ENCODE results near the gene SLC39A11.

DNA sequence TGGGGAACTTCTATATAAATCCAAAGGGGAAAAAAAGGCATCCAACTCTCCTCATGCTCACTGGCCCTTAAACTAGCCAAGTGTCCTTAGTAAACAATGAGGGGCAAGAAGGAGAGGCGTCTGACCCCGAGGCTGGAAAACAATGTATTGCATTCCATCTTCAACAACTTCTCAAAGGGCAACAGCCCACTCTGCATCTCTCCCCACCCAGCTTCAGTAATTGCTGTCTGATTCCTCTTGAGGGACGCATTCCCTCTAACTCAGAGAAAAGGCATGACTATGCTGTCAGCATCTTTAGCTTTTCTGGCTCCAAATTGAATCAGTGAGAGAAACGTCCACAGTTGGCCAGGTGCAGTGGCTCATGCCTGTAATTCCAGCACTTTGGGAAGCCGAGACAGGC lies 145.8 kb downstream of the SLC39A11 start:
- TF ChIP-seq, protein P1, sequence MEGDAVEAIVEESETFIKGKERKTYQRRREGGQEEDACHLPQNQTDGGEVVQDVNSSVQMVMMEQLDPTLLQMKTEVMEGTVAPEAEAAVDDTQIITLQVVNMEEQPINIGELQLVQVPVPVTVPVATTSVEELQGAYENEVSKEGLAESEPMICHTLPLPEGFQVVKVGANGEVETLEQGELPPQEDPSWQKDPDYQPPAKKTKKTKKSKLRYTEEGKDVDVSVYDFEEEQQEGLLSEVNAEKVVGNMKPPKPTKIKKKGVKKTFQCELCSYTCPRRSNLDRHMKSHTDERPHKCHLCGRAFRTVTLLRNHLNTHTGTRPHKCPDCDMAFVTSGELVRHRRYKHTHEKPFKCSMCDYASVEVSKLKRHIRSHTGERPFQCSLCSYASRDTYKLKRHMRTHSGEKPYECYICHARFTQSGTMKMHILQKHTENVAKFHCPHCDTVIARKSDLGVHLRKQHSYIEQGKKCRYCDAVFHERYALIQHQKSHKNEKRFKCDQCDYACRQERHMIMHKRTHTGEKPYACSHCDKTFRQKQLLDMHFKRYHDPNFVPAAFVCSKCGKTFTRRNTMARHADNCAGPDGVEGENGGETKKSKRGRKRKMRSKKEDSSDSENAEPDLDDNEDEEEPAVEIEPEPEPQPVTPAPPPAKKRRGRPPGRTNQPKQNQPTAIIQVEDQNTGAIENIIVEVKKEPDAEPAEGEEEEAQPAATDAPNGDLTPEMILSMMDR (IDR thresholded peaks at IDR 0.05), result no peak
- TF ChIP-seq POLR2A (IDR thresholded peaks at IDR 0.05), result no peak
